ENCODE results near the gene TSPAN16. TPM values are rescaled to one million over a fixed set of nuclear protein-coding genes. Genes with fewer than 3 reads are reported as not detected.

TSPAN16 gene
- total RNA-seq, 1 donor from 2014 or later = not detected

Other genes starting within 250 kb of the TSPAN16 start
- gene LDLR, start 206.7 kb upstream of the TSPAN16 start, total RNA-seq = 76.8 to 121 TPM (median 117 TPM) in 3 replicates
- gene SPC24, start 140.4 kb upstream of the TSPAN16 start, total RNA-seq = 8.3 to 22.9 TPM (median 8.4 TPM) in 3 replicates
- gene KANK2, start 98.6 kb upstream of the TSPAN16 start, total RNA-seq = 238 to 345 TPM (median 243 TPM) in 3 replicates
- gene ANGPTL8, start 56.5 kb upstream of the TSPAN16 start, total RNA-seq = not detected in 3 replicates
- 40.7 to 46.0 TPM (median 44.4 TPM) in 3 replicates for gene DOCK6, start 33.6 kb upstream of the TSPAN16 start, total RNA-seq
- 2.1 to 8.9 TPM (median 8.1 TPM) in 3 replicates for gene RAB3D, start 43.5 kb downstream of the TSPAN16 start, total RNA-seq
- 35.4 to 49.4 TPM (median 39.2 TPM) in 3 replicates for gene TMEM205, start 50.1 kb downstream of the TSPAN16 start, total RNA-seq
- gene CCDC159, start 50.4 kb downstream of the TSPAN16 start, total RNA-seq = 19.8 to 22.4 TPM (median 20.5 TPM) in 3 replicates
- gene PLPPR2, start 59.3 kb downstream of the TSPAN16 start, total RNA-seq = 67.6 to 74.7 TPM (median 72.3 TPM) in 3 replicates
- gene SWSAP1, start 78.5 kb downstream of the TSPAN16 start, total RNA-seq = 1.1 to 1.5 TPM (median 1.4 TPM) in 3 replicates
- 1.4 to 2.8 TPM (median 2.6 TPM) in 3 replicates for gene EPOR, start 88.2 kb downstream of the TSPAN16 start, total RNA-seq
- gene RGL3, start 123.2 kb downstream of the TSPAN16 start, total RNA-seq = 0.70 to 0.97 TPM in 2 of 3 replicates, not detected in the other
- gene ODAD3, start 139.0 kb downstream of the TSPAN16 start, total RNA-seq = 0.15 to 0.68 TPM (median 0.31 TPM) in 3 replicates
- gene PRKCSH, start 139.5 kb downstream of the TSPAN16 start, total RNA-seq = 309 to 330 TPM (median 318 TPM) in 3 replicates
- gene ELAVL3, start 184.9 kb downstream of the TSPAN16 start, total RNA-seq = 0.07 TPM in 1 of 3 replicates, not detected in the others
- 6.8 to 8.6 TPM (median 8.2 TPM) in 3 replicates for gene ZNF653, start 209.7 kb downstream of the TSPAN16 start, total RNA-seq
- 20.3 to 27.9 TPM (median 20.5 TPM) in 3 replicates for gene ECSIT, start 233.0 kb downstream of the TSPAN16 start, total RNA-seq
- gene CNN1, start 242.7 kb downstream of the TSPAN16 start, total RNA-seq = 20.1 to 213 TPM (median 199 TPM) in 3 replicates

All from chondrocyte (in vitro differentiated cells).